HG03521 (cell line): Measurements from ENCODE around the gene B3GAT2.
"Not testable (repeated sequence)": the region's sequence is repeated elsewhere in the genome, so short reads cannot be mapped to it uniquely, and the experiment has no call there.

ENCODE experiments used
- ATAC-seq: cut with Tn5 transposase; IDR thresholded peaks from one replicate; pipeline ENCODE4 v1.9.1; 2021; ENCODE audit warnings: mild to moderate bottlenecking, moderate library complexity; ENCODE audit not compliant: unreplicated experiment

The B3GAT2 gene

GRCh38 chr6:70956451-70957283, at the start of gene B3GAT2:
B3GAT2 (minus strand) TSS chr6:70957060; CDS start chr6:70956429, 631 bp downstream.
- peak; percentile 16 for ATAC-seq

GRCh38 chr6:70998148-70998547, 41.3 kb upstream of the B3GAT2 start:
- no peak for ATAC-seq

GRCh38 chr6:70997379-70997778, 40.5 kb upstream of the B3GAT2 start:
- ATAC-seq = no peak

- no peak for ATAC-seq
Measured at GRCh38 chr6:70996106-70996505, 39.2 kb upstream of the B3GAT2 start.

- no peak for ATAC-seq
Measured at GRCh38 chr6:70995411-70995810, 38.6 kb upstream of the B3GAT2 start.

- ATAC-seq = no peak
Measured at GRCh38 chr6:70991253-70991652, 34.4 kb upstream of the B3GAT2 start.

GRCh38 chr6:70985156-70985555, 28.3 kb upstream of the B3GAT2 start:
- ATAC-seq = no peak

- no peak for ATAC-seq
Measured at GRCh38 chr6:70982747-70983146, 25.9 kb upstream of the B3GAT2 start.

- ATAC-seq = no peak
Measured at GRCh38 chr6:70980727-70981126, 23.9 kb upstream of the B3GAT2 start.

GRCh38 chr6:70973604-70974003, 16.7 kb upstream of the B3GAT2 start:
- ATAC-seq = no peak

GRCh38 chr6:70967049-70967448, 10.2 kb upstream of the B3GAT2 start:
- no peak for ATAC-seq

- no peak for ATAC-seq
Measured at GRCh38 chr6:70957284-70957617, 391 bp upstream of the B3GAT2 start.

- no peak for ATAC-seq
Measured at GRCh38 chr6:70956191-70956450, 739 bp downstream of the B3GAT2 start.

- peak; percentile 92 for ATAC-seq
Measured at GRCh38 chr6:70955441-70956190, 1.2 kb downstream of the B3GAT2 start.

- ATAC-seq = no peak
Measured at GRCh38 chr6:70954750-70955149, 2.1 kb downstream of the B3GAT2 start.

GRCh38 chr6:70954176-70954575, 2.7 kb downstream of the B3GAT2 start:
- no peak for ATAC-seq

GRCh38 chr6:70952608-70953165, 4.2 kb downstream of the B3GAT2 start:
- ATAC-seq = no peak

- not testable (repeated sequence) for ATAC-seq
Measured at GRCh38 chr6:70944321-70944720, 12.5 kb downstream of the B3GAT2 start.

- no peak for ATAC-seq
Measured at GRCh38 chr6:70933853-70934252, 23.0 kb downstream of the B3GAT2 start.

GRCh38 chr6:70905742-70906141, 51.1 kb downstream of the B3GAT2 start:
- ATAC-seq = no peak

GRCh38 chr6:70903665-70904452, 53.0 kb downstream of the B3GAT2 start:
- no peak for ATAC-seq
